ENCODE data around the gene ARHGAP4. TPM values are rescaled to one million over a fixed set of nuclear protein-coding genes. Genes with fewer than 3 reads are reported as not detected.

ARHGAP4 gene
- total RNA-seq, 3 donors from 2014 or later, result 96.7 to 128 (median 108) TPM

DNA sequence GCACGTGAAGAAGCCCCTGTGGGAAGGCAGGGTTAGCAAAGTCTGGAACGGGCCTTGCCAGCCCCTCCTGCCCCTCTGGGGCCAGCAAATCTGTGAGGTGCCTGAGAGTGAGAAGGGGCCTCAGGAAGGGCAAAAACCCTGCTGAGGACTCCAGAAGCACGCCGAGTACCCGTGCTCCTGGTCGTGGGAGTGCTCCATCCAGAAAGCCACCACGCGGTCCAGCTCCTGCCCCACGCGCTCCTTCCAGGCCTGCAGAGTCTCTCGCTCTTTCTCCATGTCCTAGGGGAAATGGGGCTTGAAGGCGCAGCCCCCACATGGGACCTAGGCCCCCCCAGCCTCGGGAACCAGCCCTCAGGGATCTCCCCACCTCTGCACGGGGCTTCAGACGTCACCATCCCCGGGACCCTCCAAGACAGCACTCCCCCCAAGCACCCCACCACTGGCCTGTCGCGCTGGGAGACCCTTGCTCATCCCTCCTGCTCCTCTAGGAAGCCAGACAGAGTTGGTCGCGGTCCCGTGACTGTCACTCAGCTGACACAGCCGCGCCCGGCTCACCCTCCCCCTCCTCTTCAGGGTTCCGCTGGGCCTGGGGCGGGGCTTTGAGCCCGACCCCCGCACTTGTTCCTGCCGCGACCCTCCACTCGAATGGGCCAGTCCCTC lies 18.2 kb upstream of the ARHGAP4 start, which contains the start of gene RENBP:
Gene RENBP (minus strand): TSS at position 504 of the 660 bp plus-strand sequence. CDS start 33 bp downstream, at position 471.
- H3K4me1 Mint-ChIP-seq (ENCODE audit: low read depth), result peaks cover 19% of the 10 kb centered on the region
- H3K9me3 Mint-ChIP-seq, result no peaks in the 10 kb centered on the region

DNA sequence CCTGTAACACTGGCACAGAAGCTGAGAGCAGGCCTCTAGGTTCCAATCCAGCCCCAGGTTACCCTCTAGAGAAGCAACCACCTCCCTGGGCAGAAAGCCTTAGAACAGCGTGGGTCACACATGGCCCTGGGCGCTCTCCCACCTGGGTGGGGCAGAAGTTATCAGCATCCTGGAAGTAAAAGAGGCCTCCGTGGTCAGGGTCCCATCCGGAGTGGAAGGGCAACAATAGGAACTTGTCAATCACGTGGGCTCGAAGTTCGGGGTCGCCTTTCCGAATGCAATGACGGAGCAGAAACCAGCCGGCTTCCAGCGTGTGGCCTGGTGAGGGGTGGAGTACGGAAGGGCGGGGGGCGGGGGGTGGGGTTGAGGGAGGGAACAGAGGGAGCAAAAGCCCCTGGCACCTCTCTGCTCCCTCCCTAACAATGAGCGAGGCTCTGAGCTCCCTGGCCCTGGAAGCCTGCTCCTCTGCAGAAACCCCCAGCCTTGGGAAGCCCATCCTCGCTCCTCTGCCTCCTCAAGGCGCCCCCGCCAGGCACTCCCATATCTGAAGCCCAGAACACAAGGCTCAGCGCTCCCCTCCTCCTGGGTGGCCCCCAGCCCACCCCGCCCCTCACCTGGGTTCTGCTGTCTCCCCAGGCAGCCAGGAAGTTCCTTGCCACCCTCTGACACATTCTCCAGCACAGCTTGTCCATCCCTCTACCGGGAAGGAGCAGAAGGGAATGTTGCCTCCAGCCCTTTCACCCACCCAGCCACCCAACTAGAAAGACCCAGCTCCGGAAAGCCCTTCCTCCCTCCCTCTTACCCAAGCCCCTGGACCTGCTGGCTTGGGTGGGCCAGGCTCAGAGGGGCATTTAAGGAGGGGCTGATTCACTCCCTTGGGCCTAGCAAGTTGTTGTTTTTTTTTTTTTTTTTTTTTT lies 15.5 kb upstream of the ARHGAP4 start:
- H3K4me1 Mint-ChIP-seq (ENCODE audit: low read depth), result peaks cover 12% of the 10 kb centered on the region
- H3K4me3 Mint-ChIP-seq, result peak overlapping the region; percentile 71
- H3K9me3 Mint-ChIP-seq, result no peaks in the 10 kb centered on the region
- no peaks in the 10 kb centered on the region for H3K36me3 Mint-ChIP-seq (ENCODE audit: insufficient read depth)
- no peak for DNase-seq
- ATAC-seq, result no peak
- H3K27me3 Mint-ChIP-seq (ENCODE audit: low read depth), result no peaks in the 10 kb centered on the region

More for the DNA sequence above, 18.2 kb upstream of the ARHGAP4 start, which contains the start of gene RENBP:
- no peaks in the 10 kb centered on the region for H3K27me3 Mint-ChIP-seq (ENCODE audit: low read depth)
- ATAC-seq, result peak in 1 of 2 donors; percentile 30
- H3K36me3 Mint-ChIP-seq (ENCODE audit: insufficient read depth), result peaks cover 2% of the 10 kb centered on the region
- DNase-seq, result peak; percentile 40
- H3K4me3 Mint-ChIP-seq, result peak within 1 kb of the TSS; percentile 77

DNA sequence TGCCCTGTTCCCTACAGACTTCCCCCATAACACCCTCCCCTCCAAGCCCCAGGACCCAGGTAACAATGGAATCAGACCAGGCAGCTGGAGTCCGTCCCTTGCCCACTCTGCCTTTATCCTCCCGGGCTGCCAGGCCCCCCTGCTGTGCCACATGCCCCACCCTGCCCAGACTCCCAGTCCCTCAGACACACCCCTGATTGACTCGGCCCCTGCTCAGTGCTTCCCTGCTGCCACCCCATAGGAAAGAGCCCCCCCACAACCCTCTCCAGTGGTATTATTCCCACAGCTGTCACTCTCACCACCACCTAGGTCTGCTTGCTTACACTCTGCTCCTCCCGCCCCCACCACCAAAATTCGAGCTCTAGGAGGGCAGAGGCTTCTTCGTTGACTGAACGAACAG lies 13.5 kb upstream of the ARHGAP4 start:
- H3K27me3 Mint-ChIP-seq (ENCODE audit: low read depth), result no peaks in the 10 kb centered on the region
- H3K36me3 Mint-ChIP-seq (ENCODE audit: insufficient read depth), result no peaks in the 10 kb centered on the region
- ATAC-seq (no peak), DNase-seq (no peak)
- H3K9me3 Mint-ChIP-seq, result no peaks in the 10 kb centered on the region
- no peak overlapping the region for H3K4me3 Mint-ChIP-seq
- H3K4me1 Mint-ChIP-seq (ENCODE audit: low read depth), result peaks cover 11% of the 10 kb centered on the region

DNA sequence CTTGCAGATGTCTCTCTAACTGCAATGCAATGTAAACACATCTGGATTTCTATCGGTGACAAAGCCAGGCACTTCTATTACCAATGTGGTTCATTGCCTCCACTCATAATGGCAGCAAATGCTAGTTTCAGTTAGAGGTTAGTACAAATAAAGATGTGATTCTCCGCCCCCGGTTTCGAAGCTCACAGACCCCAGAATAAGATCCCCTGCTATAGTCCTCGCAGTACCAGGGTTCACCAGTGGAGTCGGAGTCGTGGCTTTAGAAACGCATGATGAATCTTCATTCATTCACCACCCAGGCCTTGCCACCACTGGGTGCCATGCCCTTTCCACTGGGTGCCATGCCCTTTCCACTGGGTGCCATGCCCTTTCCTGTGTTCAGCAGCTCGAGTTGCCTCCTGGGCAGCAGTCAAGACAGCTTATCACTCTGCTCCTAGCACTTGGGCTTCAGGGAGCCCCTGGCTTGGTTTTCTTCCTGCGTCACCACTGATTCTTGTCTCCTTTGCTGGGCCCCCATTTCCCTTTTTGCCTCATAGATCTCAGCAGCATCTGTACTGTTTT lies 12.2 kb upstream of the ARHGAP4 start:
- H3K4me3 Mint-ChIP-seq, result no peak overlapping the region
- DNase-seq (no peak), ATAC-seq (no peak)
- H3K27me3 Mint-ChIP-seq (ENCODE audit: low read depth), result no peaks in the 10 kb centered on the region
- H3K9me3 Mint-ChIP-seq, result no peaks in the 10 kb centered on the region
- H3K36me3 Mint-ChIP-seq (ENCODE audit: insufficient read depth), result no peaks in the 10 kb centered on the region
- H3K4me1 Mint-ChIP-seq (ENCODE audit: low read depth), result peaks cover 8% of the 10 kb centered on the region

DNA sequence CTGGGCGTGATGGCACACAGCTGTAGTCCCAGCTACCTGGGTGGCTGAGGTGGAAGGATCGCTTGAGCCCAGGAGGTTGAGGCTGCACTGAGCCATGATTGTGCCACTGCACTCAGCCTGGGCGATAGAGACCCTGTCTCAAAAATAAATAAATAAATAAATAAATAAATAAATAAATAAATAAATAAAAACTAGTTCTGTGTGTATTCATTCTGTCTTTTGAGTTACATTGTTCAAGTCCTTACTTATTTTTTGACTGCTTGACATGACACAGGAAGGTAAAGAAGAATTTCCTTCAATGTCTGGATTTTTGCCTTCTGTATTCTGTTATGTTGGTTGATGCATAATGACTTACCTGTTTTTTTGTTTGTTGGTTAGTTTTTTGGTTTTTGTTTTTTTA lies 11.0 kb upstream of the ARHGAP4 start:
- no peaks in the 10 kb centered on the region for H3K27me3 Mint-ChIP-seq (ENCODE audit: low read depth)
- H3K4me1 Mint-ChIP-seq (ENCODE audit: low read depth), result peaks cover 10% of the 10 kb centered on the region
- H3K36me3 Mint-ChIP-seq (ENCODE audit: insufficient read depth), result no peaks in the 10 kb centered on the region
- H3K9me3 Mint-ChIP-seq, result no peaks in the 10 kb centered on the region
- no peak for ATAC-seq
- no peak for DNase-seq
- no peak overlapping the region for H3K4me3 Mint-ChIP-seq

DNA sequence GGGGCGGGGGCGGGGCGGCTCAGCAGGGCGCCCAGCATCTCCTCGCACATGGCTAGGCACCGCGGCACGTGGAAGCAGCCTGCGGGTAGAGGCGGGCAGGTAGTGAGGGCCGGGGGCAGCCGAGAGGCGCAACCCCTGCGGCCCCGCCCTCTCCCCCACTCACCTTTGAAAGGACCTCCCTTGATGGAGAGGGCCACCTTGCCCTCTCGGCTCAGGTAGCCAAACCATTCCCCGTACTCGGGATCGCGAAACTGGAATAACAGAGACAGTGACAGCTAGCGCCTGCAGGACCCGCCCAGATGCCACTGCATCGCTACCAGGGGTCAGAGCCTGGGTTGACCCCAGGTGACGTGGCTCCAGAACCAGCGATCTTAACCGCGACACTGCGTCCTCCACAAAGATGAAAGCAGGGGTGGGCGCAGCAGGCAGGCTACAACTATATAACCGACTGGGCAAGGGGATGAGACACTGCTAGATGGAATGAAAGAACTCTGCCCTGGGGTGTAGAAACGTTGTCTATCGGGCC lies 9.3 kb upstream of the ARHGAP4 start:
- H3K36me3 Mint-ChIP-seq (ENCODE audit: insufficient read depth), result no peaks in the 10 kb centered on the region
- no peaks in the 10 kb centered on the region for H3K9me3 Mint-ChIP-seq
- no peaks in the 10 kb centered on the region for H3K27me3 Mint-ChIP-seq (ENCODE audit: low read depth)
- peaks cover 9% of the 10 kb centered on the region for H3K4me1 Mint-ChIP-seq (ENCODE audit: low read depth)
- H3K4me3 Mint-ChIP-seq, result peak overlapping the region; percentile 74
- ATAC-seq (peak in 1 of 2 donors; percentile 0), DNase-seq (no peak)

DNA sequence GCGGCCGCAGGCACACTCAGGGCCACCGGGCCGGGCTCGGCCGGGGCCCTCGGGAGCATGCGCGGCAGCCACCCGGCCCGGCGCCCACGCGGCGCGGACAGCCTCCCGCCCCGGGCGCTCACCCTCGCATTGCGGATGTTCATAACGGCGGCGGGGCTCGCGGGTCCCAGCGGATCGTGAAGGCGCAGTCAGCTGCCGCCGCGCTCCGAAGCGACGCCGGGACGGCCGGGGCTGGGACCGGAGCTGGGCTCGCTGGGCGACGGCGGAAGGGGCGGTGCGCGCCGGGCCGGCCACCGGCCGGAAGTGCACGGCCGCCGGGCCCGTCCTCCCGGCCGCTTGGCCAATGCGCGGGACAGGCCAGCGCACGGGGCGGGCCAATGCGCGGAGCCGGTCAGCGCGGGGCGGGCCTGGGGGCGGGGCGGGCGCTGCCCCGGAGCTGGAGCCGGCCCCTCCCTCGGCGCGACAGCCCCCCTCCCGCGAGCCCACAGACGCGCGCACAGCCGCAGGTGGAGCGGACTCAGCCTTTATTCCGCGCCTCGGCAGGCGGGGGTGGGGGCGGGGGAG lies 8.8 kb upstream of the ARHGAP4 start, which contains the start of gene NAA10:
Gene NAA10 (minus strand): TSS at position 276 of the 564 bp plus-strand sequence. CDS start 133 bp downstream, at position 143.
- no peaks in the 10 kb centered on the region for H3K27me3 Mint-ChIP-seq (ENCODE audit: low read depth)
- DNase-seq (peak; percentile 54), ATAC-seq (peak; percentile 92 to 94)
- no peaks in the 10 kb centered on the region for H3K9me3 Mint-ChIP-seq
- peak within 1 kb of the TSS; percentile 88 for H3K4me3 Mint-ChIP-seq
- peaks cover 9% of the 10 kb centered on the region for H3K4me1 Mint-ChIP-seq (ENCODE audit: low read depth)
- H3K36me3 Mint-ChIP-seq (ENCODE audit: insufficient read depth), result no peaks in the 10 kb centered on the region

DNA sequence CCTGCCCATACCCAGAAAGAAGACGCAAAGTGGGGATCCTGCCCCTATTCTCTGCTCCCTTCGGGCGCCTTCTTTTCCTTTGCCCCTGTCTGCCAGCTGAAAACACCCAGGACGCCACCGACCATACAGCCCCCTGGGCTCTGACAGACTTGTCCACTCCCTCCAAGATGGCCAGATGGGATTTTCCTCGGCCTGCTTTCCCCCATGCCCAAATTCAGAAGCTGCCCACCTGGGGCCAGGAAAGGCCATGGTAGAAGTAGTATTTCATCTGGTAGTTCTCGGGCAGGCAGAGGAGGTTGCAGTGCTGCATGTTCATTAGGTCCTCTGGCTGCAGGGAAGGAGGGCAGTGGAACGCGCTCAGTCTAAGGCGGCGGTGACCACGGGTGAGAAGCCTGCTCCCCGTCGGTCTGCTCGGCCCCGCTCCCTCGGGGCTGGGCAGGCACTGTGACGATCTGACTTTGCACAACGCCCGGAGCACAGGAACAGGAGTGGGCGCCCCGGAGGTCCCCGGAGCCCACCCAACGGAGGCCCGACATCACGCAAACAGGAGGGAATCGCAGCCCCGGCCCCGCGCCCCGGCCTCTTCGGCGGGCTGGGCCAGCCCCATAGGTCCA lies 8.2 kb upstream of the ARHGAP4 start:
- Mint-ChIP-seq H3K27me3 (ENCODE audit: low read depth) (no peaks in the 10 kb centered on the region), H3K4me3 (peak overlapping the region; percentile 88), H3K9me3 (no peaks in the 10 kb centered on the region), H3K4me1 (ENCODE audit: low read depth) (peaks cover 11% of the 10 kb centered on the region), H3K36me3 (ENCODE audit: insufficient read depth) (no peaks in the 10 kb centered on the region)
- DNase-seq (no peak), ATAC-seq (peak; percentile 10 to 30)

DNA sequence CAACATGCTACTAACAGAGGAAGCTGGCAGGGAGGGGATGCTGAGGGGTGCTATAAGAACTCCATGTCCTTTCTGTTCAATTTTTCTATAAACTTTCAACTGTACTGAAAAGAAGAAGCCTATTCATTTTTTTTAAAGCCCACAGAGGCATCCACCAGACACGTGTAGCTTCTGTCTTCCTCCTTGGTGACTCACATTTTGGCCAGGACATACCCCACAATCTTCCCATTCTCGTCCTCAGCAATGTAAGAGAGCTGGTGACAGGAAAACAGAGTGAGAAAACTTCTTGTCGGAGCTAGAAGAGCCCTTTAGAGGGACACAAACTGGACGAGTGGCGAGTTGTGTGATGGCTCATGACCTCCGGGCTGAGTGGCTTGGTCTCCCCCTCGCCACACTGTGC lies 7.7 kb upstream of the ARHGAP4 start:
- DNase-seq (no peak), ATAC-seq (no peak)
- H3K27me3 Mint-ChIP-seq (ENCODE audit: low read depth), result no peaks in the 10 kb centered on the region
- no peaks in the 10 kb centered on the region for H3K9me3 Mint-ChIP-seq
- H3K4me1 Mint-ChIP-seq (ENCODE audit: low read depth), result peaks cover 15% of the 10 kb centered on the region
- peaks cover 3% of the 10 kb centered on the region for H3K36me3 Mint-ChIP-seq (ENCODE audit: insufficient read depth)
- peak overlapping the region; percentile 88 for H3K4me3 Mint-ChIP-seq

DNA sequence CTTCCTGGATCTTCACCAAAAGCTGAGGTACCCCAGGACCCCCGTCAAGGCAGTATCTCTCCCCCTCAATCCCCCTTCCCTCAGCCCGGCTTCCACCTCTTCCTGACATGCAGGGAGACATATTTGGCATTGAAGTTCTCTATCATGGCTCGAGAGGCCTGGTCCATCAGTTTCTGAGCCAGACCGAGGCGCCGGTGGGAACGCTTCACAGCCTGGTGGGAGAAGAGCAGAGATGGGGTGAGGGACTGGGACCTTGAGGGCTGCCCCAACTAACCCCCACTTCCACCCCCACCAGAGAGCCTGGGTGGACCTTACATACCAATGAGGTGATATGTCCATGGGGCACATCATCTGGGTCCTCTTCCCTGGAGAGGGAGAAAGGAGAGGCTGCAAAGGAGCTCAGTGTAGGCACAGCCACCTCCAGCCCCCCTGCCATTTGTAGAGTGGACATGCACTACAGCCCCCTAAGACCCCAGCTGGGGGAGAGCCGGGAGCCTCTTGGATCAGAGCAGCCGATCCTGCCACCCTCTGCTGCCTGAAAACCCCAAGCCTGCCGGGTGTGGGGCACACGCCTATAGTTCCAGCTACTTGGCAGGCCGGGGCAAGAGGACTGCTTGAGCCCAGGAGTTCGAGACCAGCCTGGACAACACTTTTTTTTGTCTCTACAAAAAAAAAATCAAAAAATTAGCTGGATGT lies 6.3 kb upstream of the ARHGAP4 start:
- no peaks in the 10 kb centered on the region for H3K27me3 Mint-ChIP-seq (ENCODE audit: low read depth)
- H3K4me1 Mint-ChIP-seq (ENCODE audit: low read depth), result peaks cover 15% of the 10 kb centered on the region
- ATAC-seq (no peak), DNase-seq (no peak)
- H3K4me3 Mint-ChIP-seq, result no peak overlapping the region
- H3K36me3 Mint-ChIP-seq (ENCODE audit: insufficient read depth), result peaks cover 3% of the 10 kb centered on the region
- H3K9me3 Mint-ChIP-seq, result no peaks in the 10 kb centered on the region

DNA sequence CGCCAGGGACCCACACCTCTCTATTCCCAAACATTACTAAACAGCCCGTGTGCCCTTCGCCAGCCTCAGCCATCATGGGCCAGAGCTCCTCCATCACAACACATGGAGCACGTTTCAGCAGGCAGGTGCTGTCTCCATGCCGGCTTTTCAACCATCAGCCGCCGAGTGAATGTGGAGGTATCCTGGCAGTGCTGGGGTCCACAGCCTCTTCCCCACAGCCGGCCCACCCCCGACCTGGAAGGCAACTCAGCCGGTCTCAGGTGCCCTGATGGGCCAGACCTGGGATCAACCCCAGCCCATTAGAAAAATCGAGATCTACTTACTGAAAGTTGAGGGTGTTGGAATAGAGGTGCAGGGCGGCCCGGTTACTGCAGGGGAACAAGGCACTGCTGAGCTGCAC lies 5.7 kb upstream of the ARHGAP4 start:
- no peaks in the 10 kb centered on the region for H3K9me3 Mint-ChIP-seq
- H3K4me3 Mint-ChIP-seq, result no peak overlapping the region
- DNase-seq (no peak), ATAC-seq (no peak)
- peaks cover 3% of the 10 kb centered on the region for H3K36me3 Mint-ChIP-seq (ENCODE audit: insufficient read depth)
- no peaks in the 10 kb centered on the region for H3K27me3 Mint-ChIP-seq (ENCODE audit: low read depth)
- H3K4me1 Mint-ChIP-seq (ENCODE audit: low read depth), result peaks cover 17% of the 10 kb centered on the region

DNA sequence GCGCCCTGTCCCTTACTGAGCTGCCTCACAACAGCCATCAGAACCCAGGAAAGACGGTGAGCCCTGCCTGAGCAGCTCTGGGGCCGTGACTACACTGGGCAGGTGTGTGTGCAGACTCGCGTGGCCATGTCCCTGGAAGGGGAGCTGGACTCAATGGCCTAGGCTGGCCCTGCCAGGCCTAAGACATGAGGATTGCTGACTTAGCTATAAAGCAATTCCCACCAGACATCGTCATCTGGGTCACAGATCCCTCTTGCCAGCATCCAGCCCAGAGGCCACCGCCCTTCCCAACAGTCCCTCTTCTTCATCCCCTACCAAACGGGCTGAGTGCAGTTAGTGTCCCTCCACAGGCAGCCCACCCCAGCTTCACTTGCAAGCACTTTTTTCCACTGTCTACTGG lies 5.1 kb upstream of the ARHGAP4 start:
- Mint-ChIP-seq H3K36me3 (ENCODE audit: insufficient read depth) (peaks cover 3% of the 10 kb centered on the region), H3K4me3 (no peak overlapping the region), H3K27me3 (ENCODE audit: low read depth) (no peaks in the 10 kb centered on the region), H3K9me3 (no peaks in the 10 kb centered on the region), H3K4me1 (ENCODE audit: low read depth) (peaks cover 16% of the 10 kb centered on the region)
- ATAC-seq, result no peak
- DNase-seq, result no peak
